ENCODE measurements around the gene NID1.

DNA sequence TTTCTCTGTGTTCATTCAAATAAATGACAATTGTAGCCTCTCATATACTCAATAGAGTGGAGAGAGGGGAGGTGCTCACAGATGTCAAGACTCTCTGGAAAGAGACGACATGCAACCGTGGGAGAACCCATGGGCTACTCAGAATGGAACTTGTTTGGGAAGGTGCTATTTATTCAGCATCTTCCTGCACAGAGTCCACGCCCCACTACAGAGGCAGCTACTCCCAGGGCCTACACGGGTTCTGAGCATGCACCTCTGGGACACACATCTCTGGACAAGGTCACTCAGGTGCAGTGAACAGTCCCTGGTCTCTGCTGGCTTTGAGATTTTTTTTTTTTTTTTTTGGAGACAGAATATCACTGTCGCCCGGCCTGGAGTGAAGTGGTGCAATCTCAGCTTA lies 64.1 kb downstream of the NID1 start:
- TF ChIP-seq, protein P1, sequence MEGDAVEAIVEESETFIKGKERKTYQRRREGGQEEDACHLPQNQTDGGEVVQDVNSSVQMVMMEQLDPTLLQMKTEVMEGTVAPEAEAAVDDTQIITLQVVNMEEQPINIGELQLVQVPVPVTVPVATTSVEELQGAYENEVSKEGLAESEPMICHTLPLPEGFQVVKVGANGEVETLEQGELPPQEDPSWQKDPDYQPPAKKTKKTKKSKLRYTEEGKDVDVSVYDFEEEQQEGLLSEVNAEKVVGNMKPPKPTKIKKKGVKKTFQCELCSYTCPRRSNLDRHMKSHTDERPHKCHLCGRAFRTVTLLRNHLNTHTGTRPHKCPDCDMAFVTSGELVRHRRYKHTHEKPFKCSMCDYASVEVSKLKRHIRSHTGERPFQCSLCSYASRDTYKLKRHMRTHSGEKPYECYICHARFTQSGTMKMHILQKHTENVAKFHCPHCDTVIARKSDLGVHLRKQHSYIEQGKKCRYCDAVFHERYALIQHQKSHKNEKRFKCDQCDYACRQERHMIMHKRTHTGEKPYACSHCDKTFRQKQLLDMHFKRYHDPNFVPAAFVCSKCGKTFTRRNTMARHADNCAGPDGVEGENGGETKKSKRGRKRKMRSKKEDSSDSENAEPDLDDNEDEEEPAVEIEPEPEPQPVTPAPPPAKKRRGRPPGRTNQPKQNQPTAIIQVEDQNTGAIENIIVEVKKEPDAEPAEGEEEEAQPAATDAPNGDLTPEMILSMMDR (IDR thresholded peaks at IDR 0.05; ENCODE audit: low read depth, low read length): no peak
- TF ChIP-seq POLR2A (IDR thresholded peaks at IDR 0.05; ENCODE audit: extremely low read depth, insufficient read length) (no peak), MYC (IDR thresholded peaks at IDR 0.05; ENCODE audit: low read depth, low read length) (no peak)
- TF ChIP-seq, protein P2, sequence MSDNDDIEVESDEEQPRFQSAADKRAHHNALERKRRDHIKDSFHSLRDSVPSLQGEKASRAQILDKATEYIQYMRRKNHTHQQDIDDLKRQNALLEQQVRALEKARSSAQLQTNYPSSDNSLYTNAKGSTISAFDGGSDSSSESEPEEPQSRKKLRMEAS (IDR thresholded peaks at IDR 0.05; ENCODE audit: low read depth, low read length): no peak
